OCI-LY1 (cell line): Measurements from ENCODE around the gene NBPF4.
"Not testable (repeated sequence)": the region's sequence is repeated elsewhere in the genome, so short reads cannot be mapped to it uniquely, and the experiment has no call there.

Experiments
- H2AFZ ChIP-seq: fragments of 200-600 bp; sonication (generic), shearing (Covaris generic); 2 replicates; pipeline ENCODE4 v1.6.0; 2014; ENCODE audit warnings: antibody characterized with exemption, mild to moderate bottlenecking, low read length
- H3F3A ChIP-seq: fragments of 200-600 bp; sonication (generic), shearing (Covaris generic); 2 replicates; pipeline ENCODE4 v1.6.0; 2014; ENCODE audit warnings: mild to moderate bottlenecking, antibody characterized with exemption, low read length, moderate library complexity; ENCODE audit not compliant: insufficient read depth
- H3K27ac ChIP-seq: fragments of 200-600 bp; sonication (generic); 2 replicates; pipeline ENCODE4 v1.5.1; 2014; ENCODE audit warnings: low read length, mixed run types, mild to moderate bottlenecking, low read depth; ENCODE audit not compliant: poor library complexity, severe bottlenecking
- H3K27me3 ChIP-seq: fragments of 200-600 bp; sonication (generic); 2 replicates; pipeline ENCODE4 v1.6.0; 2014; ENCODE audit warnings: antibody characterized with exemption, mild to moderate bottlenecking, low read length, moderate library complexity; ENCODE audit not compliant: insufficient read depth
- H3K36me3 ChIP-seq: fragments of 200-600 bp; sonication (generic); 2 replicates; pipeline ENCODE4 v1.6.1; 2014; ENCODE audit warnings: mild to moderate bottlenecking, antibody characterized with exemption, low read length, moderate library complexity, mixed read lengths; ENCODE audit not compliant: insufficient read depth
- H3K4me1 ChIP-seq: fragments of 200-600 bp; sonication (generic); 2 replicates; pipeline ENCODE4 v1.5.1; 2014; ENCODE audit warnings: mild to moderate bottlenecking, low read length, moderate library complexity; ENCODE audit not compliant: insufficient read depth, severe bottlenecking
- H3K4me2 ChIP-seq: fragments of 200-600 bp; sonication (generic), shearing (Covaris generic); 2 replicates; pipeline ENCODE4 v1.6.1; 2014; ENCODE audit warnings: low read length
- H3K4me3 ChIP-seq: fragments of 200-600 bp; sonication (generic); 2 replicates; pipeline ENCODE4 v1.5.1; 2014; ENCODE audit warnings: low read length, low read depth, mild to moderate bottlenecking, mixed read lengths; ENCODE audit not compliant: poor library complexity, severe bottlenecking
- H3K79me2 ChIP-seq: fragments of 200-600 bp; shearing (Covaris generic); 2 replicates; pipeline ENCODE4 v1.6.1; 2016; ENCODE audit warnings: mixed run types, low read length, mixed read lengths; ENCODE audit not compliant: insufficient read depth
- H3K9ac ChIP-seq: fragments of 200-600 bp; sonication (generic), shearing (Covaris generic); 2 replicates; pipeline ENCODE4 v1.6.1; 2014; ENCODE audit warnings: mild to moderate bottlenecking, low read length, mixed read lengths
- H3K9me2 ChIP-seq: fragments of 200-600 bp; sonication (generic), shearing (Covaris generic); 2 replicates; pipeline ENCODE4 v1.6.1; 2014; ENCODE audit warnings: low read depth, mild to moderate bottlenecking, low read length, mixed read lengths
- H3K9me3 ChIP-seq: fragments of 200-600 bp; shearing (Covaris generic); 2 replicates; pipeline ENCODE4 v1.6.1; 2014; ENCODE audit warnings: low read length, mixed read lengths
- H4K20me1 ChIP-seq: fragments of 200-600 bp; sonication (generic), shearing (Covaris generic); 2 replicates; pipeline ENCODE4 v1.6.0; 2016; ENCODE audit warnings: mild to moderate bottlenecking, low read length; ENCODE audit not compliant: insufficient read depth
- CTCF ChIP-seq: fragments of 200-600 bp; sonication (generic), shearing (Covaris generic); IDR thresholded peaks from 2 replicates; pipeline ENCODE4 v1.5.1; 2017; ENCODE audit warnings: mild to moderate bottlenecking, antibody characterized with exemption, low read length, moderate library complexity, mixed read lengths
- EZH2 ChIP-seq: fragments of 200-600 bp; sonication (generic), shearing (Covaris generic); IDR thresholded peaks from 2 replicates; pipeline ENCODE4 v1.8.0; 2017; ENCODE audit warnings: borderline replicate concordance, mixed run types, mild to moderate bottlenecking, antibody characterized with exemption, low read length, moderate library complexity, mixed read lengths

The NBPF4 gene

GRCh38 chr1:108211014-108211413, 32.9 kb downstream of the NBPF4 start:
- H4K20me1 ChIP-seq = no peaks in the 10 kb centered on the region
- no peaks in the 10 kb centered on the region for H3K9me3 ChIP-seq
- no peaks in the 10 kb centered on the region for H3K36me3 ChIP-seq
- H3K27ac ChIP-seq = no peak overlapping the region
- no peak overlapping the region for H3K9ac ChIP-seq
- no peaks in the 10 kb centered on the region for H3K27me3 ChIP-seq
- H2AFZ ChIP-seq = no peak overlapping the region
- H3K79me2 ChIP-seq = no peaks in the 10 kb centered on the region
- H3K4me1 ChIP-seq = no peaks in the 10 kb centered on the region
- no peaks in the 10 kb centered on the region for H3F3A ChIP-seq
- H3K4me3 ChIP-seq = no peak overlapping the region
- H3K4me2 ChIP-seq = no peak overlapping the region
- no peaks in the 10 kb centered on the region for H3K9me2 ChIP-seq
- TF ChIP-seq CTCF (no peak), EZH2 (no peak)

- TF ChIP-seq EZH2 = no peak
- TF ChIP-seq CTCF = no peak
- H3F3A ChIP-seq = no peaks in the 10 kb centered on the region
- H2AFZ ChIP-seq = no peak overlapping the region
- no peak overlapping the region for H3K4me2 ChIP-seq
- no peaks in the 10 kb centered on the region for H3K27me3 ChIP-seq
- no peaks in the 10 kb centered on the region for H4K20me1 ChIP-seq
- H3K27ac ChIP-seq = no peak overlapping the region
- H3K36me3 ChIP-seq = no peaks in the 10 kb centered on the region
- H3K9ac ChIP-seq = no peak overlapping the region
- H3K9me3 ChIP-seq = no peaks in the 10 kb centered on the region
- H3K4me1 ChIP-seq = no peaks in the 10 kb centered on the region
- H3K79me2 ChIP-seq = no peaks in the 10 kb centered on the region
- H3K4me3 ChIP-seq = no peak overlapping the region
- no peaks in the 10 kb centered on the region for H3K9me2 ChIP-seq
Measured at GRCh38 chr1:108209456-108210108, 34.3 kb downstream of the NBPF4 start.

- Histone ChIP-seq H4K20me1 (no peaks in the 10 kb centered on the region), H3K36me3 (no peaks in the 10 kb centered on the region), H3K27me3 (no peaks in the 10 kb centered on the region), H3K9me3 (no peaks in the 10 kb centered on the region), H3K4me3 (no peak overlapping the region), H3K9me2 (no peaks in the 10 kb centered on the region), H3K27ac (no peak overlapping the region), H2AFZ (no peak overlapping the region), H3K9ac (no peak overlapping the region), H3F3A (no peaks in the 10 kb centered on the region), H3K79me2 (no peaks in the 10 kb centered on the region), H3K4me1 (no peaks in the 10 kb centered on the region), H3K4me2 (no peak overlapping the region)
- no peak for TF ChIP-seq CTCF
- no peak for TF ChIP-seq EZH2
Measured at GRCh38 chr1:108208724-108209446, 35.0 kb downstream of the NBPF4 start.

DNA sequence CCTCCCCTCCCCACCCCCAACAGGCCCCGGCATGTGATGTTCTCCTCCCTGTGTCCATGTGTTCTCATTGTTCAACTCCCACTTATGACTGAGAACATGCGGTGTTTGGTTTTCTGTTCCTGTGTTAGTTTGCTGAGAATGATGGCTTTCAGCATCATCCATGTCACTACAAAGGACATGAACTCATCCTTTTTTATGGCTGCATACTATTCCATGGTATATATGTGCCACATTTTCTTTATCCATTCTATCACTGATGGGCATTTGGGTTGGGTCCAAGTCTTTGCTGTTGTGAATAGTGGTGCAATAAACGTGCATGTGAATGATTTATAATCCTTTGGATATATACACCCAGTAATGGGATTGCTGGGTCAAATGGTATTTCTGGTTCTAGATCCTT, 40.3 kb downstream of the NBPF4 start:
- H3K4me1 ChIP-seq = not testable (repeated sequence)

More for the DNA sequence above, 40.3 kb downstream of the NBPF4 start:
- H4K20me1 ChIP-seq, H3K36me3 ChIP-seq, H2AFZ ChIP-seq, H3K9me2 ChIP-seq, H3K9ac ChIP-seq, H3K27ac ChIP-seq, H3K9me3 ChIP-seq, H3K4me2 ChIP-seq, H3K27me3 ChIP-seq, H3K4me3 ChIP-seq, H3F3A ChIP-seq, H3K79me2 ChIP-seq: not testable (repeated sequence)
